Stimulated activated CD4-positive, alpha-beta T cell treated with anti-CD3 and anti-CD28 coated beads, Interleukin-2, amount 100 ng/mL, for 48 hours (primary cell): ENCODE results near the gene HECTD4.
"Not testable (repeated sequence)": the region's sequence is repeated elsewhere in the genome, so short reads cannot be mapped to it uniquely, and the experiment has no call there.

Experiments used
- DNase-seq, 2 donors: peaks; one replicate each; pipeline ENCODE4 v3.0.0-alpha.2; 2020

The HECTD4 gene

GRCh38 chr12:112256780-112257179, 125.5 kb downstream of the HECTD4 start:
- DNase-seq = no peak

DNA sequence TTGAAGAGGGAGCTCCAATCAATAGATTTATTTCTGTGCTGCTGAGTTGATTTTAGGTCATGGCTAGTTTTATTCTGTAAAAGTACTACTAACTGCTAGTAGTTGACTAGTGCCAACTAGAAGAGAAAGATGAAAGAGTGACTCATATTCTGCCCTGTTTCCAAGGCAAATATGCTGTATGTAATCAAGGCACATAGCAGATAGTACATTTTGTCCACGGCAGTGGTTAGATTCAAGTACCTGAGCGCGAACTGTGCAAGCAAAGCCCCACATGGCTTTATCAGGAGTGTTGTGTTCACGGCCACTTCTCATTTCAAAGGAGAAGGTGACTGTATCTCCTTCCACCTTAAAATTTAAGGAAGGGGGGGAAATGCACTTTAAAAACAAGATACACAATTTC, 130.0 kb downstream of the HECTD4 start:
- DNase-seq = no peak

DNA sequence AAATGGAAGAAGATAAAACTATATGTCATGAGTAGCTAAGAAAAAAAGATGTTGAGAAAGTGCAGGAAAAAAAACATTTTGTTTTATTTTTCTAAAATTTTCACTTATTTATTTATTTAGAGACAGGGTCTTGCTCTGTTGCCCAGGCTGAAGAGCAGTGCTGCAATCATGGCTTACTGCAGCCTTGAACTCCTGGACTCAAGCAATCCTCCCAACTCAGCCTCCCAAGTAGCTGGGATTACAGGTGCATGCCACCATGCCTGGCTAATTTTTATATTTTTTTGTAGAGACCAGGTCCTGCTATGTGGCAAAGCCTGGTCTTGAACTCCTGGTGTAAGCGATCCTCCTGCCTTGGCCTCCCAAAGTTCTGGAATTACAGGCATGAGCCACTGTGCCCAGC, 137.3 kb downstream of the HECTD4 start:
- DNase-seq = not testable (repeated sequence)

GRCh38 chr12:112243255-112244110, 138.7 kb downstream of the HECTD4 start:
- DNase-seq = no peak

DNA sequence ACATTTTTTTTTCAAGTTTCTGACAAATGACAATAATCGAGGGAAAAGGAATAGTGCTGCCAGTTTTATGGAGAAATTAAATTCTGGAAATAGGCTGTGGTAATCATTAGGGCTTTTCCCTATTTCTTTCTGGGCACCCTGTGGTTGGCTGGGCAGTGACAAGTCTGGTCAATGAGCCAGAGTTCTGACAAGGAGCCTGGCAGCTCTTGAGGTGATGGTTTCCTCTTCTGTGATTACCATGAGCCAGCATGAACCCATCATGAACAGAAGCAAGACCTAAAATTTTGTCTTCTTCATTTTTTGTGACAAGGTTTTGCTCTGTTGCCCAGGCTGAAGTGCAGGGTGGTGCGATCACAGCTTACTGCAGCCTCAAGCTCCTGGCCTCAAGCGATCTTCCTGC, 141.1 kb downstream of the HECTD4 start:
- no peak for DNase-seq

- no peak for DNase-seq
Measured at GRCh38 chr12:112239881-112240280, 142.3 kb downstream of the HECTD4 start.

- DNase-seq = no peak
Measured at GRCh38 chr12:112239020-112239419, 143.2 kb downstream of the HECTD4 start.

DNA sequence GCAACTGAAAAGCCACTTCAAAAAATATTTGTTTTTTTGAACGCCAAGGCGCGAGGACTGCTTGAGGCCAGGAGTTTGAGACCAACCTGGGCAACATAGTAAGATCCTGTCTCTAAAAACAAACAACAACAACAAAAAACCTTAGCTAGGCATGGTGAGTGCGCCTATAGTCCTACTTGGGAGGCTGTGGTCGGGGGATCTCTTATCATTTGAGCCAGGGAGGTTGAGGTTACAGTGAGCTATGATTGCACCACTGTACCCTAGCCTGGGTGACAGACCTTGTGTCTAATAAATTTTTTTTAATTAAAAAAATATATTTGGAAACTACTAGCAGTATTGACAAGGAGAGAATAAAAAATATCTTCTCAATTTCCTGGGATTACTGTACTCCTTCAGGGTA, 143.8 kb downstream of the HECTD4 start:
- DNase-seq = no peak

DNA sequence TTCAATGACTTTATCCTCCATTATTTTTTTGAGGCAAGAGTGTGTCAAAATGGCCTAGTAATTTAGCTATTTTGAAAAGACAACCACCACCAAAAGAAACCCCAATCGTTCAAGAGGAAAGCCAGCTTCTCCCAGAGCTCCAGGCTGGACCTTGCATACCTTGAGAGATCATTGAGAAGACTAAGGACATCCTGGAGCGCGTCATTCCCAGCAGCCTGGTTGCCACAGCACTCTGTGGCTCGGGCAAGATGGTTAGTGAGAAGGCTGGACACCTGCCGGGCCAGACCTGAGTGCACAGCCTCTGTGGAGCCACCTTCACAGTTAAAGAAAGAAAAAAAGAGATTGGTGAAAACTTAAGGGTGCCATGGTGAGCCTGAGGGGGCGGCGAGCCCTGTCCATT, 145.4 kb downstream of the HECTD4 start:
- DNase-seq = no peak

DNA sequence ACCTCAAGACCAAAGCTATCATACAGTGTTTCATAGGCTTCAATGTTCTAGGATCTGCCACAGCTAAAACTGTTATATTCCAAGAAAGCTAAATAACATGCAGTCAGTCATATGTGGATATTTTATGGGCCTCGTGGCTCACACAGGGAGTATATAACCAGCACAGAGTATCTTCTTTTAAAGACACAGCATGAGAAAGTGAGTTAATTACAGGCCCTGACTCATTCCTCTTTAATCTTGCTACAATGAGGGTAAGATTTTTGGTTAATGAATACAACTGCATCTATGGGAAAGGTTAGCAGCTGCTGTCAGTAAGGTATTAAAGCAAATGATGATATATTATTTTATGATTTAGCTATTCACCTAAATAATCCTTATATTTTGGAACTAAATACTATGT, 145.8 kb downstream of the HECTD4 start:
- no peak for DNase-seq

DNA sequence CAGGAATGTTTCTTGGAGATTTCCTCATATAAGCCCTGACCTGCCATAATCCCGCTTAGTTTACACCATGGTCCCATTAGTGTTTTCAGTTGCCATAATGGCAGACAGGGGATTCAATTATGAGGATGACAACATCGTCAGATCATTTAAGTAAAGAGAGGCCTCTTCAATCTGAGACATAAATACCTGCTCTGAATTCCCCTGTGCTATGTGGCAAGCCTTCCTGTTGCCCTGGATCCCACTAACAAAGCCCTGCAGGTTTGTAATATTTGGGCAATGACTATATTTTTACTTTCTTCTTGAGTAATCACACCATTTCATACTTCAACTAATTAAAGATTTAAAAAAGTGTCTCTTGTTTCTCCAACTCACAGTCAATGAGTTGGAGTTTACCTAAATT, 147.9 kb downstream of the HECTD4 start:
- DNase-seq = no peak

DNA sequence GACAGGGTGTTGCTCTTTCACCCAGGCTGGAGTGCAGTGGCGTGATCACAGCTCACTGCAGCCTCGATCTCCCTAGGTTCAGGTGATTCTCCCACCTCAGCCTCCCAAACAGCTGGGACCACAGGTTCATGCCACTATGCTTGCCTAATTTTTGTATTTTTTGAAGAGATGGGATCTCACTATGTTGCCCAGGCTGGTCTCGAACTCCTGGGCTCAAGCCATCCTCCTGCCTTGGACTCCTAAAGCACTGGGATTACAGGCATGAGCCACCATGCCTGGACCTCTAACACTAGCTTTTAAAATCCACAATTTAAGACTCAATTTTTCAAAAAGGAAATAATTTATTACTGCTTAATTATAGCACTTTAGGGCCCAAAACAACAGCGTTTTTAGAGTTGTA, 149.0 kb downstream of the HECTD4 start:
- DNase-seq = no peak

DNA sequence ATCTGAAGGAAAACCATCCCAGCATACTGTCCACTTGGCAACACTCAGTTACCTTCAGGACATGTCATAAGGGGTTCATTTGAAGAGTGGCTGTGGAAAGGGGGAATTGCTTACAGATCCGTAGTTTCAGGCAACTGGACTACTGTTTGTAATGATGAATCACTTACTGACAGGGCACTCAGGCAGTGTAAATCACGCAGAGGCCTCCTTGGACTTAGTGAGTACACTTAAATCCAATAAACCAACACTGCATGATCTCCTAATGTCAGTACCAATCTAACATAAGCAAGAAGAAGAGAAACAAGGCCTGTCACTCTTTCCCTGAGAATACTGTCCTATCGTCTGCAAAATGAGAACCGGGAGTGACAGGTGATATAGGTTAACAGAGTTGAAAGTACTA, 152.1 kb downstream of the HECTD4 start:
- DNase-seq = no peak

- no peak for DNase-seq
Measured at GRCh38 chr12:112226768-112227167, 155.5 kb downstream of the HECTD4 start.

DNA sequence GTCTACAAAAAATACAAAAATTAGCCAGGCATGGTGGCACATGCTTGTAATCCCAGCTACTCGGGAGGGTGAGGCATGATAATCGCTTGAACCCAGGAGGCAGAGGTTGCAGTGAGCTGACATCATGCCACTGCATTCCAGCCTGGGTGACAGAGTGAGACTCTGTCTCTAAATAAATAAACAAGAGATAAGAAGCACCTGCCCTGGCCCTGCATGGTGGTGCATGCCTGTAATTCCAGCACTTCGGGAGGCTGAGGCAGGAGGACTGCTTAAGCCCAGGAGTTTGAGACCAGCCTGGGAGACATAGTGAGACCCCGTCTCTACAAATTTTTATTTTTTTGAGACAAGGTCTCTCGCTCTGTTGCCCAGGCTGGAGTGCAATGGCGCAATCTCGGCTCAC, 161.6 kb downstream of the HECTD4 start:
- not testable (repeated sequence) for DNase-seq

GRCh38 chr12:112219195-112219594, 163.0 kb downstream of the HECTD4 start:
- DNase-seq = no peak

- DNase-seq = no peak
Measured at GRCh38 chr12:112218150-112218549, 164.1 kb downstream of the HECTD4 start.

- no peak for DNase-seq
Measured at GRCh38 chr12:112217647-112218046, 164.6 kb downstream of the HECTD4 start.

- no peak for DNase-seq
Measured at GRCh38 chr12:112216223-112216622, 166.0 kb downstream of the HECTD4 start.

DNA sequence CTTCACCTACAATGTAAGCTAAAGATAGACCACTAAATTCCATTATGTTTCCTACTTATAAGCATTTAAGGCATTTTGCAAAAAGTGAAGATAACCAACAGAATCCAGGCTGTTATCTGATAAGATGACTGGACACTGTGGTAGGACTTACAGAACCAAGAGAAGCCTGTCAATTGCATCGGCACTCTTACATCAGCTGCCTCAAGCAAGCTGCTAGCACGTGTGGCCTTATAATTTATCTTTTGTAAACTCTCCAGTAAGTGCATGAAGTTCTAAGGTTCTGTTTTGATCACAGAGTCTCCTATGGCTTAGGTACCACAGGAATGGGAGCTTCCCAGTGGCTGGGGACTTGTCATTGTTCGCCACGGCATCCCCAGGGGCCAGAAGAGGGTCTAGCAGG, 168.2 kb downstream of the HECTD4 start:
- DNase-seq = no peak

DNA sequence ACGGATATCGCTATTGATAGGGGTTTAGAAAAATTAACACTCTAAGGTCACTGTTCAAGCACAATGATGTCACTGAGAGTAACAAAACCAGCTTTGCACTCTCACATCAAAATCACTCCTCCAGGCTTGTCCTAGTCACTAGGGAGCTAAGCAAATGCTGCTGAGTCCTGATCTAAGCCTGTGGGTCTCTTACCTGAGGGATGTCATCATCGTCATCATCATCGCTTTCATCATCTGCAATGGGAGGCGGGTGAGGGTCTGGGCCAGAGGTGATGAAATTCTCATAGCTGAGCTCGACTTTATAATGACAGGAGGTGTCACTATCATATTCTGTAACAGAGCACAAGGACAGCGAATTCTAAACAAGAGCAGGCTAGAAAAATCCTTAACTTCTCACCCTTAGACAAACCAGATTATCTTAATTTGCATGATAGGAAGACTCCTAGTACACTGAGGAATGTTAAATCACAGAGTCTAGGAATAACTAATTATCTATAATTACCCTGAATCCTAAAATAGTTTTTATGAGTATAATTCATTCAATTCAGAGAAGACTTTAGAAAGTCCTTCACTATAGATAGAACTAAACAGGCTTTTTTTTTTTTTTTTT, 173.8 kb downstream of the HECTD4 start:
- no peak for DNase-seq

- DNase-seq = no peak
Measured at GRCh38 chr12:112207397-112207924, 174.8 kb downstream of the HECTD4 start.

DNA sequence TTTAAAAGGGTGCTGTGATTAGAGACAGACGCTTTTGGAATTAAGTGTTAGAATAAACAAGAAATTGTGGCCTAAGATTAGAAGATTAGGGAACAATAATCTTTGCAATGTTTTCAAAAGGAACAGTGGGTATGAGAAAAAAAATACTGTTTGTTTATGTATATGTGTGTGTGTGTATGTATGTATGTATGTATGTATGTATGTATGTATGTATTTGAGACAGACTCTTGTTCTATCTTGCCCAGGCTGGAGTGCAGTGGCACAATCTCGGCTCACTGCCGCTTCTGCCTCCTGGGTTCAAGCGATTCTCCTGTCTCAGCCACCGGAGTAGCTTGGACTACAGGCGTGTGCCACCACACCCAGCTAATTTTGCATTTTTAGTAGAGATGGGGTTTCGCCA, 175.3 kb downstream of the HECTD4 start:
- no peak for DNase-seq

DNA sequence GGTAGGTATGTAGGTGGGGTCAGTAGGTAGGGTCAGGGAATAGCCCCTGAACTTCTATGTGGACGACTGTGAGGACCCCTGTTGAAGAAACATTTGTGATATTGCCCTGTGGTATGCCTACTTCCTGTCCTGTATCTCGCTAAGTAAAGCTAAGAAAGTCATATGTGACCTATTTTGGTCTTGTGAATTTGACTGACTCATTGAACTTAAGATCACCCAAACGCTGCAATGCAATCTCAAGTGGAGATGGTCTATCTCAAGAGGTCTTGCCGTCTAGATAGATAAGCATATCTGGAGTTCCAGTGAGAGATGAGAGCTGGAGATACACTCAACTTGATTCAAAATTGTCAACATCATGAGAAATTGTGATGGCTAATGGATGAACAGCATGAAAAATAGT, 183.1 kb downstream of the HECTD4 start:
- DNase-seq = no peak
